Stimulated activated CD8-positive, alpha-beta memory T cell treated with anti-CD3 and anti-CD28 coated beads, Interleukin-7, amount 100 ng/mL, for 1 hour (primary cell): ENCODE data around the gene ROS1.
"Not testable (repeated sequence)": the region's sequence is repeated elsewhere in the genome, so short reads cannot be mapped to it uniquely, and the experiment has no call there.

Experiments used
- DNase-seq, 2 donors: peaks; one replicate each; pipeline ENCODE4 v3.0.0-alpha.2; 2020; ENCODE audit warnings: low read depth in 2 of 2

The ROS1 gene

DNA sequence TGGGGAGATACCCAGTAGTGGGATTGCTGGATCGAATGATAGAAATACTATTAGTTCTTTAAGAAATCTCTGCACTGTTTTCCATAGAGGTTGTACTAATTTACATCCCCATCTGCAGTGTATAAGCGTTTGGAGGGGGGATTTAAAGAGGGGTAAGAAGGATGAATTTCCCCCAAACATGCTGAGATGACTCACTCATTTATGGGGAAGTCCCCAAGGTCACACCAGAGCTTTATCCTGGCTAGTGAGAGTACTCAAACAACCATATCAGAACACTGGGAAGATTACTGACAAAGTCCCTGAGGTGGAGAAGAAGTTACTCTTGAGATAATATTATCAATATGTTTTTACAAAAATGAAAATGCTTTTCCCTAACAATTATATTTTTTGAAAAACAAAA lies 44.0 kb downstream of the ROS1 start:
- no peak for DNase-seq

DNA sequence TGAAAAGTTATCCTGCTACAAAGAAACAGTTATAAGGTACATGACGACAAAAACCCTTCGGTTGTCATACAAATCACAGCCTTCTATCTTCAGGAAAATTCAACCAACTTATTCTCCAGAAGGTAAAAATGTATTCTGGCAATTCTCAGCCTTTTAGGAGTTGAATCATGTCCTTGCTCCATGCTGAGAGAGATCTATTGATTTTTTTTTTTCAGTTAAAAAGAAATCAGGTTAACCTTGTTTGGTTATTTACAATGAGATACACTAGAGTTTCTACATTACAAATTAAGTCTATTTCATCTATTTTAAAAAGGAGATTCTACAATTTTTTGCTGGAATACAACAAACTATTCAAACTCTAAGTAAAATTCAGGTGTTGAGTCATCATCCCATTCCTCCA lies 45.4 kb downstream of the ROS1 start:
- no peak for DNase-seq

DNA sequence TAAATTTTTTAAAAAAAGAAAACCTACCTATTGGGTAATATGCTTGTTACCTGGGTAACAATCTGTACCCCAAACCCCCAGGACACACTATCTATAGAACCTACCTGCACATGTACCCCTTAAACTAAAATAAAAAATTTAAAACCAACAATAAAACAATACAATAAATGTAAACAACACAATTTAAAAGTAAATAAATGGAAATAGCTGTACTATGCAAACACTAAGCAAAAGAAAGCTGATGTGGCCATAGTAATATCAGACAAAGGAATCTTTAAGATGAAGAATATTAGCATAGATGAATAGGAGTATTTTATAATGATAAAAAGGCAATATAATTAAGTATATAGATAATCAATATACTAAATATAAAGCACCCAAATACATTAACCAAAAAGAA lies 50.3 kb downstream of the ROS1 start:
- DNase-seq, result no peak

DNA sequence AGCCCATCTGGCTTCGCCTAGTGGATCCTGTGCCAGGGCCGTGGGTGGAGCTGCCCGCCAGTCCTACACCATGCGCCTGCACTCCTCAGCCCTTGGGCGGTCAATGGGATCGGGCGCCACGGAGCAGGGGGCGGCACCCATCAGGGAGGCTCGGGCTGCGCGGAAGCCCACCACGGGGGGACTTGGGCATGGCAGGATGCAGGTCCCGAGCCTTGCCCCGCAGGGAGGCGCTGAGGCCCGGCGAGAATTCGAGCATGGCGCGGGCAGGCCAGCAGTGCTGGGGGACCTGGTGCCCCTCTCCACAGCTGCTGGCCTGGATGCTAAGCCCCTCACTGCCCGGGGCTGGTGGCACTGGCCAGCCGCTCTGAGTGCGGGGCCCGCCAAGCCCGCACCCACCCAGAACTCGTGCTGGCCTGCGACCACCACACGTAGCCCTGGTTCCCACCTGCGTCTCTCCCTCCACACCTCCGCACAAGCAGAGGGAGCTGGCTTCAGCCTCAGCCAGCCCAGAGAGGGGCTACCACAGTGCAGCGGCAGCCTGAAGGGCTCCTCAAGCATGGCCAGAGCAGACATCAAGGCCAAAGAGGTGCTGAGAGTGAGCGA lies 52.4 kb downstream of the ROS1 start:
- no peak for DNase-seq

DNA sequence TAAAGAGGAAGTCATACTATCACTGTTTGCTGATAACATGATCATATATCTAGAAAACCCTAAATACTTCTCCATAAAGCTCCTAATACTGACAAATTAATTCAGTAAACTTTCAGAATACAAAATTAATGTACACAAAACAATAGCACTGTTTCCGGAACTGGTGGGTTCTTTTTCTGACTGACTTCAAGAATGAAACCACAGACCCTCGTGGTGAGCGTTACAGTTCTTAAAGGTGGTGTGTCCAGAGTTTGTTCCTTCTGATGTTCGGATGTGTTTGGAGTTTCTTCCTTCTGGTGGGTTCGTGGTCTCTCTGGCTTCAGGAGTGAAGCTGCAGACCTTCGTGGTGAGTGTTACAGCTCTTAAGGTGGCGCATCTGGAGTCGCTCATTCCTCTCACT lies 53.5 kb downstream of the ROS1 start:
- not testable (repeated sequence) for DNase-seq

DNA sequence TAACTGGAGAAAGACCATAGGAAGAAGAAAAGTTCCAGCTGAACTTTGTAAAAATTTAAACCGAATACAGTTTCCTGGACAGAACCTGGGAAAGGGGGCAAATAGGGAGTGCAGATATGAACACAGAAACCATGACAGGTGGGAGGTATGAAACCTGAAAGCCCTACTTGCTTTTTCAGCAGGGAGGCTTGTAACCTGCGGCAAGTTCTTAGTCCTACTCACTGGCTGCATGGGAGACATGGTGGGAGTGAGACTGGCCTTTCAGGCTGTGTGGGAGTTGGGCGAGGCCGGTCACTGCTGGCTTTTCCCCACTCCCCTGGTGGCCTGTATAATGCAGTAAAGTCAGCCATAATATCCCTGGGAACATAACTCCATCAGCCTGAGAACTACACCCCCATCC lies 54.2 kb downstream of the ROS1 start:
- DNase-seq, result no peak

DNA sequence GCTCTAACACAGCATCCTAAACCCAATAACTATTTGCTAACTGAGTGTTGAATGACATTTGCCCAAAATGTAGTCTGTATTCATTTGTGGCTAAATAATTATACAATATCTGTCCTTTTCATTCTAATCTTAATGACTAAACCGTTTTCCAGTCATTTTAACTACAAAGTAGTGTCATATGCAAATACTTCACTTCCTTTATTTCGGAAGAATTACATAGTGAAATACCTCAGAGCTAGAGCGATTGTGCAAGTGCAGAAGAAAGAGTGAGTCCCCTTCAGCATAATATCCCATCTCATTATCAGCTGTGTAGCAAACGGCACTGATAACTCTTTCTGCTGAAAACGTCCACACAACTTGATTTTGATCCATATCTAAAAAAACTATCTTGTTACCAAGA lies 66.2 kb downstream of the ROS1 start:
- DNase-seq, result no peak

DNA sequence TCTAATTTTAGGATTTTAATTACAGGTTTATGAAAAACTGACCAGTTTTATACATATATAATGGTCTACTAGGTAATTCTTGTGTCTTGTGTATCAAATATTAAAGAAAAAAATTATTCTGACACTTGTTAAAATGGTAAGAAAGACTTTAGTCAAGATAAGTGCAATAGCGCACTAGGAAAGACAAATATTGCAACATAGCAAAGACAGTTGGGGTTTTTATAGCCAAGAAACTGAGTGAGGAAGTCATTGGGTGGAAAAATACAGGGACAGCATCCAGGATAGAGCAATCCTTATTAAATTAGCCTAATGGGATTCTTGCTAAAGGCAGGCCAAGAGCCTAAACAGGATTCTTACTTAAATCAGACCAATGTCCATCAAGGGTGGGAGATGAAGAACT lies 71.1 kb downstream of the ROS1 start:
- DNase-seq, result no peak

DNA sequence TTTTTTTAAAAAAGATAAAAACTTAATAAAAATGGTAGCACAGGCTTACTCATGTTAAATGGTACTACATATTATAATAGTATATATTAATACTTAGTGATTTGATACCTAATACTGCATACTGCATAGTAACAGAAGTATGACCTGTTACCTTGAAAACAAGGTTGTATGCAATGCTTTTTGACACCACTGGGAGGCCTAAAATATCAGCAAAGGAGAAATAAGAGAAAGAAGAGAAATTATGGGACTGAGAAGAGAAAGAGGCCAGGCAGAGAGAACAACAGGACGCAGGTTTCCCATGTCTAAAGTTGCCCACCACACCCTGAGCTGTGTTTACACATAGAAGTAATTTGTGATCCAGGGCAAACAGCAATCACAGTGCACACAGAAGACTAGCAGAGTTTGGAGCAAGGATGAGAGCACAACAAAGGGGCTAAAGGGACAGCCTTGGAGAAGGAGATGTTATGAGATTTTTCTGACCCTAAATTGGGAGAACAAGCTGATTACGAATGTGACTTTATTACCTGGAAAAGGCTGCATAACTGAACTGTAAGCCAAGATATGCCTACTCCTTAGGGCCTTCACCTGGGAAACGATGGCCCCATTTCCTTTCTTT lies 73.2 kb downstream of the ROS1 start:
- no peak for DNase-seq

DNA sequence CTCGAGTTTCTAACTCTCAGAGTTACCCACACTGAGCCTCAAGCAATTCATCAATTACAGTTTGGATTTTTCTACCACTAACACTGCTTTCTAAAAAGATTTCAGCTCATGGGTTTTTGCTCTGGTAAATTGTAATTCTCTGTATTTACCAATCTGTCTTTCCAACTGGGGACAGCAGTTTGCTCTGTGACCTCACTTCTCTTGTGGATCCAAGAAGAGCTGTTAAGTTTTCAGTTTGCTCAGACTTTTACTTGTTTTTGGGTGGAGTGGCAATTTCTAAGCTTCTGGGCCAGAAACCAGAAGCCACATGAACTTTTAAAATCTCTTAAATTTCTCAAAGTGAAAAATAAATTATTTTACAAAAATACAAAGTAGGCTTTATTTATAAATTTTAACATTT lies 74.2 kb downstream of the ROS1 start:
- DNase-seq, result no peak

DNA sequence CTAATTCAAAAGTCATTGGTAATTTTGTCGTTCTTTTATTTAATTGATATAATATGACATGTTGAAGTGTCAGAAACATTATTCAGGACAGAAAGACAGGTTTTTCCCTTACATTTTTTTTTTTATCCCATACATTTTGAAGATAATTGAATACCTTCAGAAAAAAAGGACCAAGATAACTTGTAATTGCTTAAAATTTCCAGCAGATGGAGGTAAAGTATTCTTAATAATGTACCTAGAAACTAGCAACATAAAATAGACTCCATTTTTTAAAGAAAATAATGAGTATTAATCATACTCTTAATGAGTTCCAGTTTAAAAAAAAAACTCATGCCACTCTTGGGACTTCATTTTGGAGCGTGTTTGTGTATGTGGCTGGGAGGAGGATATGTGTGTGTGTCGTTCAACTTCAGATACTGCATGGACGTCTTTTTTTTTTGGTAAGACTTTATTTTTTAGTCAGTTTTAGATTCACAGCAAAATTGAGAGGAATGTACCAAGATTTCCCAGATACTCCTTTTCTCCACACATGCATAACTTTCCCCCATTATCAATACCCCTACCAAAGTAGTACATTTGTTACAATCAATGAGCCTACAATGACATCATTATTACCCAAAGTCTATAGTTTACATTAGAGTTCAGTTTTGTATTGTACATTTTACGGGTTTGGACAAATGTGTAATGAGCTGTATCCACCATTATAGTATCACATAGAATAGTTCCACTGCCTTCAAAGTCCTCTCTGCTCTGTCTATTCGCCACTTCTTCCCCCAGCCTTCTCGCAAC lies 79.4 kb downstream of the ROS1 start:
- DNase-seq, result no peak

DNA sequence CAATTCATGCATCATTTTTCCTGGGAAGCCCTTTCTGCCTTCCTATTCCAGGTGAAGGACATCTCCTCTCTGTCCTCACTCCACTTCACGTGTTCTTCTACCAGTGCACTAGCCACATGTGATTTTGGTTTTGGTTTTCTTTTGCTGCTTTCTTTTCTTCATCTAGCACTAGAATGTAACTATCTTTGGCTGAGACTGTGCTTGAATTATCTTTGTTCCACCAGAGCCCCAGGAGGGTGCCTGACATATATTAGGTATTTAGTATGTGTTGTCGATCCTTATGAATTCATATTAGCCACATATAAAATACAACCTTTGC lies 80.5 kb downstream of the ROS1 start:
- DNase-seq, result no peak

DNA sequence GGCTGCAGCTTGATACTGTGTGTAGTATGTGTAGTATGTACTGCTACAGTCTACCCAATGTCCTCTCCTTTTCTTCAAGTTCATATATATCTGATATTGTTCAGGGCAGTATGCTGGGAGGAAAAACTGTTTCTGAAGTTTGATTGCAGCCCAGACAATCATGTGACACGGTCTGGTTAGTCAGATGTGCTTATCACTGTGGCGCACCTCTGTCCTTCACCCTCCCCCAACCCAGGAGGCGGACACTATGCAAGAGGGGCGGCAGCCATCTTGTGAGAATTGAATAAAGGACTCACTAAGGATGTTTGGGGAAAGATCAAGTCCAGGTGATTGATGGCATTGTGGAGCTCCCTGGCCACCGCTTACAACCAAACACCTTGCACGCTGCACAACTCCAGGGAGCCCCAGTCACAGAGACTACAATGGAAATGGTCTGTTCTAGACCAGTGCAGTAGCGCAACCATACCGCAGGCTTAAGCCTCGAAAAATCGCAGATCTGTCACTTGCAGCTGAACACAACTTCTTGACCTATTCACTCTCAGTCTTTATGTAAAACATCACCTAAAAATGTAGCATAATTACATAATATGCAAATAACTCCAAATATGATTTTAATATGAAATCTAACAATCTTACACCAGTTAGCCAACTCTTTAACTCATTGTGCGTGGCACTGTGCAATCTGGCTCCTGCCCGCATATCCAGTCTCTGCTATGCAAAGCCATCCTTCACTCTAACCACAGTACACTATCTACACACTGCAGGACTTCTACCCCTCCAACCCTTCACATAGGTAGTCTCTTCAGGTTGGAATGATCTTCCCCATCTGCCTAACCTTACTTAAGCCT lies 81.1 kb downstream of the ROS1 start:
- no peak for DNase-seq

DNA sequence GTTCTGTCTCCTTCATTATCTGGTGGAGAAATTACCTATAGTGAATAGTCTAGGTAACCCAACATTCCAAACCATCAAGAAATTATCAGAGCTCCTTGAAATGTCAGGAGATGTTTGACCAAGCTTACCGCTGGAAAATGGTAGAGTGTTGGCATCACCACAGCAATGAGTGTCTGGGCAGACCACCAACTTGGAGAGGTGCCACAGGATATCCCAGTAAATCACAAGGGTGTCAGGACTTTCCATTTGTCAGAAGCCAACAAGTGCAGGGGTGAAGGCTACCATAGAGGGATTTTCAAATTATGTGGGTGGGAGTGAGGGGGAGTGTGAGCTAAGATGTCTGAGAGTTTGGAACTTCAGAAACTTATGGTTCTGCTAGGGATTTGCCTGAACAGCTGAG lies 87.2 kb downstream of the ROS1 start:
- DNase-seq, result no peak

DNA sequence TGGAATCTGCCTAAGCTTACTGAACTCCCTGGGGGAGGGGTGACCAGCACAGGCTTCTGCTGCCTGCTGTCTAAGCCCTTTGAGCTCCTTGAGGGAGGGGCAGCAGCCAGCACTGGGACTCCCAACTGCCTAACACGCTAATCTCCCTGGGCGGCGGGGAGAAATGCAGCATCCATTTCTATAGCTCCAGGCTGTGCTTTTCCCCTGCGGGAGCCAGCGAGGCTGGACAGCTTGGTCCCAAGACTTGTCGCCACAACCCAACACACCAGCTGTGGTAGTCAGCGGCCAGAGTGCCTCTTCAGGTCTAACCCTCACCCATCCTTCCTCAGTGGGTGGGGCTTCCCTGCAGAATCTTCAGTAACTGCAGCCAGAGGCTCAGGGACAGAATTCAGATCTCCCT lies 95.8 kb downstream of the ROS1 start:
- no peak for DNase-seq

DNA sequence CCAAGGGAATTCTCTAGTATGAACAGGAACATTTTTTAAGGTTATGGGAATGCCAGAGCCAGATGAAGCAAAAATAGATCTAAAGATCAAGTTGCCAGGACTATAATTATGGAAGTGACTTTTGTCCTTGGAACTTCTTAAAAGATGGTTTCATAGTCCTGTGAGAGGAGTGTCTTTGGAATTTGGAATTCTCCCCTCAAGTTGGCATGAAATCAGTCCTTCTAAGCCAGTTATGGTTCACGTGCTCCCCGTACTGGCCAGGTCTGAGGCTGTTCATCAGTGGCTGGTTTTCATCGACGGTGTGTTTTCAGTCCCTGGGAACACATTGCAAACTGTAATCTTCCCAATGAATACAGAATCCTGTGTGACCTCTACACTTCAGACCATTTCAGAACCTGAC lies 97.2 kb downstream of the ROS1 start:
- no peak for DNase-seq

DNA sequence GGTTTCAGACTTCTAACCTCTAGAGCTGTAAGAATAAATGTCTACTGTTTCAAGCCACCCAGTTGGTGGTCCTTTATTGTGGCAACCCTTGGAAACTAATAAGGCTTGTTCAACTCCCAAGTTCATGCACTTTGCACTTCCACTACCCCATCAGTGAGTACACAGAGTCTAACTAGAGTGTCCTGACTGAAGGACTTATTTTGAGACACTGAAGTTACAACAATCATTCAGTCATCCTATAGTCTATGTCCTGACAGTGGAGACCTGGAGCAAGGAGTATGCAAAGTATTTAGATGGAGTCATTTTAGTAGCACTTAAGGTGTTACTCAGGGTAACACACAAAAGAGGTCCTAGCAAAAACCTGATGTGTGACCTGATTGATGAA lies 97.7 kb downstream of the ROS1 start:
- no peak for DNase-seq

DNA sequence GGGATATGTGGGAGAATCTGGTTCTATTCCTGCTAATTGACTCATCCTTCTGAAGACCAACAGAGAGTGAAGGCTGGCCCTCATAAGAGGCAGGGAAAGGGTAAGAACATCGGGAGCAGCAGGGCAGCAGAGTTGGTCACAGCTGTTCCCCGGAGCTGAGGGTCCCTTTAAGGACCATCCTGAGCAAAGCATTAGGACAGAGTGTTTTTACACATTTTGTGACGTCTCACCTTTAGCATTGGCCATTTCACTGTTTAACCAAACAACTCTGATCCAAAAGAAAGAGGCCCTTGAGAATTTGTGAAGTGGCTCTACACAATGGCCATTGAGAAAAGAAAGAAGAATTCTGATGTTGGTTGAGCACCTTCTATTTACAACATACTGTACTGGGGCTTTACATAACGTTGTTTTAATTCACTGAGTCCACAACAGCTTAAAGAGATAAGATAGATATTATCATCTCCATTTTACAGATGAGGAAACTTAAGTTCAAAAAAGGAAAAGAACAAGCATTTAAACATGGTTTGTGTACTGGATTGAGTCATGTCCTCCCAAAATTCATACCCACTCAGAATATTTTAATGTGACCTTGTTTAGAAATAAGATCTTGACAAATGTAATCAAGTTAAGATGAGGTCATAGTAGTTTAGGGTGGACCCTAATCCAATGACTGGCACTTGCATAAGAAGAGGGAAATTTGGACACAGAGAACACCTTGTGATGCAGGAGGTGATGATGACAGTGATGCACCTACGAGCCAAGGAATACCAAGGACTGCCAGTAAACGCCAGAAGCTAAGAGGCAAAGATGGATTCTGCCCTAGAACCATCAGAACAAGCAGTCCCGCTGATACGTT lies 98.4 kb downstream of the ROS1 start:
- DNase-seq, result no peak

DNA sequence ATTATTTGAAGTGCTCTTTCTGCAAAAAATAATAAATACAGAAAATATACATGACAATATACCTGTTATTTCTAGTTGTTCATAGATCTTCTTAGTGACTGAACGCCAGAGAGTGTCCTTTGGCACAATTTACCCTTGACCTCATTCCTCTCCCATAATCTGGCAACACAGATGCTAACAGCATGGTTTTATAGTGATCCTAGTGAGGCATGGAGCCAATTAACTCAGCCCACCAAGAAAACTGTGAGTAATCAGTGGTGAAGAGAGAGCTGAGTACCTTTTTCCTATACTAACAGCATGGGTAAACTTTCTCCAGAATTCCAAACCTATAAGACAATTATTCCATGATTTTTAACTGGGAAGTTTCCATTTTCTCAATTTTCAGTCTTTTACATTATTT lies 99.3 kb downstream of the ROS1 start:
- DNase-seq, result no peak

DNA sequence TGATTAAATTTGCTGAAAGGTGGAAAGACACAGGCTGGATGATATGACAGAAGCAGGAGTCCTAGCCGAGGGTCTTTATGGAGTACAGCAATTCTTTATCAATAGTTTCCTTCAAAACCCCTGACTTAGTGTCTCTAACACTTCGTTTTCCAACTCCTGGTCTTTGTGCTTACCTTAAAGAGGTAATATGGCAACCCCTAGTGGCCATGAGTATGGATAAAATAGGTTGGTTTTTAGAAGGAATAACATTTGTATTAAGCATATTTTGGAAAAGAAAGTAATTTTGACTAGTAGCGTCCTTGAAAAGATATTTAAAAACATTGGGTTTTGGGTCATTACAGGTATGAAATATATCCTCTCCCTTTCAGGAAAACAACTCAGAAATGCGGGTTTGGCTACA lies 108.5 kb downstream of the ROS1 start:
- no peak for DNase-seq

DNA sequence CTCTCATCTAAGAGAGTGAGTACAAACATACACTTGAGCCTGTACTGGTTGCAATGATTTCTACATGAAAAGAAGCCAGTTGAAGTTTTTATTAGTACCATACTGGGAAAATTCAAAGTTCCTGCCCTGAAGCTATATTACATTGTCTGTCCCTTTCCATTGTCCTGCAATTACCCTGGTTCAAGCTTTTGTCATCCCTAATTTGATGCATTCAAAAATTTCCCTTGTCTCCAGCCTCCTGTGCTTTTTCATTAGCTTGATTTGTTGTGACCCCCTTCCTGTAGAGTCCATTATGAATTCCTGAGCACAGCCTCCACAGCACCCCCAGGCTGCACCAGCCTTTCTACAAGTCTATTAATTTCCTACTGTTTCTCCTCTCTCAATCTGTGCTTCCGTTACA lies 114.0 kb downstream of the ROS1 start:
- no peak for DNase-seq

DNA sequence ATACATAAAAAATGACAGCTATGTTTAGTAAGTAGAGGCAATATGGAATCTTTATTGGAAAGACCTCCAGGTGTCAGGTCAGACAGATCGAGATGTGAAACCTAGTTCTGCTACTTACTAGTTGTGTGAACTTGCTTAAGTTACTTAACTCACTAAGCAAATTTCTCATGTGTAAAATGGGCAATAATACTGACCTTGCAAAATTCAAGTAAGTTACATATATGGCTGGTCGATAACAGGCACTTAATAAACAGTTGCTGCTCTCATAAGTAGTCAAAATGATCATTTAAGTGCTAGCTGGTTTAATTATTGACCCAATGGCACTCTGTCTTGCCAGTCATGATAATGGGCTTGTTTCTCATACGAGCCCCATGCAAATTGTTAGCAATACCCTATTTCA lies 114.4 kb downstream of the ROS1 start:
- DNase-seq, result no peak
